Endodermal cell (in vitro differentiated cells): ENCODE measurements around the gene MYPOP. TPM values are rescaled to one million over a fixed set of nuclear protein-coding genes. Genes with fewer than 3 reads are reported as not detected.

Experiments
- DNase-seq: peaks from one replicate; pipeline ENCODE4 v3.0.0-alpha.2; 2017
- H3K27ac ChIP-seq: 2 replicates; pipeline ENCODE4 v1.5.1; 2013; ENCODE audit warnings: mild to moderate bottlenecking, low read depth, low read length, moderate library complexity
- H3K27me3 ChIP-seq: 2 replicates; pipeline ENCODE4 v1.6.1; 2013; ENCODE audit warnings: mild to moderate bottlenecking, low read length, moderate library complexity; ENCODE audit not compliant: insufficient read depth, control insufficient read depth, poor library complexity, severe bottlenecking
- H3K36me3 ChIP-seq: 2 replicates; pipeline ENCODE4 v1.7.0; 2013; ENCODE audit warnings: mild to moderate bottlenecking, low read length, moderate library complexity; ENCODE audit not compliant: control insufficient read depth, insufficient read depth
- H3K4me1 ChIP-seq: one replicate; pipeline ENCODE4 v1.7.0; 2013; ENCODE audit warnings: low read length; ENCODE audit not compliant: control insufficient read depth, insufficient read depth
- H3K4me3 ChIP-seq: 2 replicates; pipeline ENCODE4 v1.5.1; 2013; ENCODE audit warnings: mild to moderate bottlenecking, low read length, moderate library complexity
- H3K9ac ChIP-seq: 2 replicates; pipeline ENCODE4 v1.6.1; 2013; ENCODE audit warnings: mild to moderate bottlenecking, low read length, moderate library complexity; ENCODE audit not compliant: poor library complexity, severe bottlenecking; ENCODE audit errors: extremely low read depth
- H3K9me3 ChIP-seq: 2 replicates; pipeline ENCODE4 v1.6.1; 2013; ENCODE audit warnings: mild to moderate bottlenecking, low read length, moderate library complexity; ENCODE audit not compliant: control insufficient read depth
- H3K27ac Mint-ChIP-seq: 2 replicates; pipeline ENCODE4 v1.8.0; 2020; ENCODE audit warnings: mixed read lengths
- H3K27me3 Mint-ChIP-seq: 2 replicates; pipeline ENCODE4 v1.8.0; 2021; ENCODE audit warnings: mild to moderate bottlenecking, mixed read lengths; ENCODE audit not compliant: insufficient read depth
- H3K36me3 Mint-ChIP-seq: 2 replicates; pipeline ENCODE4 v1.8.0; 2020; ENCODE audit warnings: low read depth, mixed read lengths
- H3K4me1 Mint-ChIP-seq: 2 replicates; pipeline ENCODE4 v1.8.0; 2020; ENCODE audit warnings: mixed read lengths
- H3K4me3 Mint-ChIP-seq: 2 replicates; pipeline ENCODE4 v1.8.0; 2020; ENCODE audit warnings: mild to moderate bottlenecking, moderate library complexity, mixed read lengths
- H3K9me3 Mint-ChIP-seq: 2 replicates; pipeline ENCODE4 v1.8.0; 2020; ENCODE audit warnings: mild to moderate bottlenecking, mixed read lengths
- CTCF ChIP-seq: fragments of 200-600 bp; sonication (generic); conservative IDR thresholded peaks from 2 replicates; pipeline ENCODE4 v1.5.0; 2021; ENCODE audit warnings: antibody characterized with exemption, mild to moderate bottlenecking
- WGBS, 2 experiments: methylation state at CpG; one replicate each; pipeline versions ENCODE4 v1.1.5 to v1.1.7; 2013; ENCODE audit warnings: missing lambda C conversion rate in 2 of 2, mixed read lengths in 1 of 2; ENCODE audit not compliant: insufficient coverage in 1 of 2, insufficient read length in 1 of 2; 5-methylcytosine and 5-hydroxymethylcytosine counted together
- total RNA-seq, 2 donors: library from RNA; stranded (reverse); fragmentation: NEBNext Ultra II Directional in 1 of 2; extraction: Animal tissue kit (Norgen Biotek cat#: 25700) in 1 of 2; gene quantifications; 2 replicates in 1 of 2; 3 replicates in 1 of 2; pipeline ENCODE4 v1.2.1, GENCODE V29; 2021

MYPOP gene
- total RNA-seq, 2 donors from 2014 or later, result 13.6 to 19.9 TPM

GRCh38 chr19:45847663-45848062 is 54.8 kb downstream of the MYPOP start:
- WGBS, 2 experiments, result 80 to 91% methylated on average over 11 to 13 of the region's 13 CpGs
- peaks cover 80% of the 10 kb centered on the region for H3K36me3 Mint-ChIP-seq

GRCh38 chr19:45842198-45842597 is 60.2 kb downstream of the MYPOP start:
- peaks cover 87% of the 10 kb centered on the region for H3K36me3 Mint-ChIP-seq
- Histone ChIP-seq H3K4me3 (no peak overlapping the region), H3K9ac (no peak overlapping the region), H3K27ac (no peak overlapping the region), H3K27me3 (no peaks in the 10 kb centered on the region), H3K36me3 (peaks cover 89% of the 10 kb centered on the region), H3K4me1 (no peaks in the 10 kb centered on the region), H3K9me3 (peaks cover 25% of the 10 kb centered on the region)
- peak overlapping the region; percentile 52 for H3K27ac Mint-ChIP-seq
- 97% methylated on average over 14 of the region's 14 CpGs for WGBS, 2 experiments
- peaks cover 10% of the 10 kb centered on the region for H3K9me3 Mint-ChIP-seq
- H3K4me3 Mint-ChIP-seq, result no peak overlapping the region
- no peak for TF ChIP-seq CTCF
- H3K4me1 Mint-ChIP-seq, result no peaks in the 10 kb centered on the region
- no peak for DNase-seq
- no peaks in the 10 kb centered on the region for H3K27me3 Mint-ChIP-seq

More at GRCh38 chr19:45847663-45848062, 54.8 kb downstream of the MYPOP start:
- peaks cover 92% of the 10 kb centered on the region for H3K36me3 ChIP-seq
- H3K27me3 Mint-ChIP-seq, result no peaks in the 10 kb centered on the region
- DNase-seq, result peak; percentile 57
- TF ChIP-seq CTCF, result no peak
- H3K9me3 ChIP-seq, result no peaks in the 10 kb centered on the region
- no peak overlapping the region for H3K4me3 Mint-ChIP-seq
- H3K27ac Mint-ChIP-seq, result no peak overlapping the region
- no peaks in the 10 kb centered on the region for H3K27me3 ChIP-seq
- H3K4me1 Mint-ChIP-seq, result no peaks in the 10 kb centered on the region
- H3K9me3 Mint-ChIP-seq, result no peaks in the 10 kb centered on the region
- no peak overlapping the region for H3K27ac ChIP-seq
- H3K9ac ChIP-seq, result no peak overlapping the region
- no peaks in the 10 kb centered on the region for H3K4me1 ChIP-seq
- H3K4me3 ChIP-seq, result no peak overlapping the region

Other genes starting within 250 kb of the MYPOP start
- gene GIPR, start 234.4 kb downstream of the MYPOP start, total RNA-seq, result 10 to 100 TPM; 10.8 to 14.6 TPM
- gene SNRPD2, start 210.7 kb downstream of the MYPOP start, total RNA-seq, result 100 to 1,000 TPM; 644 to 654 TPM
- 10 to 100 TPM; 11.0 to 15.9 TPM for gene QPCTL, start 209.9 kb downstream of the MYPOP start, total RNA-seq
- 10 to 100 TPM; 36.5 to 42.8 TPM for gene FBXO46, start 171.7 kb downstream of the MYPOP start, total RNA-seq
- not detected for gene MEIOSIN, start 169.2 kb downstream of the MYPOP start, total RNA-seq
- gene SIX5, start 133.4 kb downstream of the MYPOP start, total RNA-seq, result 10 to 100 TPM; 41.6 to 46.4 TPM
- gene DMPK, start 120.1 kb downstream of the MYPOP start, total RNA-seq, result 10 to 100 TPM; 58.8 to 75.9 TPM
- 10 to 100 TPM; 86.4 to 86.9 TPM for gene DMWD, start 109.8 kb downstream of the MYPOP start, total RNA-seq
- under 1 TPM; 0.53 TPM for gene RSPH6A, start 87.3 kb downstream of the MYPOP start, total RNA-seq
- 100 to 1,000 TPM; 104 to 119 TPM for gene SYMPK, start 39.5 kb downstream of the MYPOP start, total RNA-seq
- gene FOXA3, start 38.3 kb downstream of the MYPOP start, total RNA-seq, result 10 to 100 TPM; 54.2 to 58.1 TPM
- gene IRF2BP1, start 16.5 kb downstream of the MYPOP start, total RNA-seq, result 10 to 100 TPM; 23.8 to 30.3 TPM
- not detected for gene NANOS2, start 12.2 kb upstream of the MYPOP start, total RNA-seq
- under 1 TPM; 0.64 to 0.91 TPM for gene NOVA2, start 71.3 kb upstream of the MYPOP start, total RNA-seq
- 10 to 100 TPM; 23.2 to 23.6 TPM for gene CCDC61, start 92.9 kb upstream of the MYPOP start, total RNA-seq
- gene PGLYRP1, start 120.4 kb upstream of the MYPOP start, total RNA-seq, result not detected
- under 1 TPM; 0.33 to 0.60 TPM for gene IGFL4, start 138.4 kb upstream of the MYPOP start, total RNA-seq
- 1 to 10 TPM in 1 of 2 donors, under 1 TPM in 1; 0.88 to 2.1 TPM for gene IGFL3, start 222.1 kb upstream of the MYPOP start, total RNA-seq
- gene IGFL2, start 245.6 kb upstream of the MYPOP start, total RNA-seq, result under 1 TPM in 1 of 2 donors, not detected in 1; 0.84 TPM